Lower lobe of right lung (tissue), 2 donors: ENCODE measurements around the gene PPP3CB. TPM values are rescaled to one million over a fixed set of nuclear protein-coding genes. Genes with fewer than 3 reads are reported as not detected.

Source experiments
- ATAC-seq, 2 donors: fragments of 200-7000 bp; cut with Tn5 transposase; one replicate each; pipeline ENCODE4 v1.9.1; 2020 to 2022; ENCODE audit warnings: mild to moderate bottlenecking in 2 of 2, moderate library complexity in 2 of 2
- DNase-seq: peaks from one replicate; pipeline ENCODE4 v3.0.0-alpha.2; 2020
- H3K27ac ChIP-seq: fragments of 200-600 bp; one replicate; pipeline ENCODE4 v1.8.0; 2022
- H3K27me3 ChIP-seq: fragments of 200-600 bp; one replicate; pipeline ENCODE4 v1.8.0; 2022; ENCODE audit warnings: low read depth
- H3K36me3 ChIP-seq: fragments of 200-600 bp; one replicate; pipeline ENCODE4 v1.8.0; 2022; ENCODE audit warnings: mild to moderate bottlenecking
- H3K4me1 ChIP-seq: fragments of 200-600 bp; one replicate; pipeline ENCODE4 v1.8.0; 2022
- H3K4me3 ChIP-seq: fragments of 200-600 bp; one replicate; pipeline ENCODE4 v1.8.0; 2022; ENCODE audit warnings: mild to moderate bottlenecking
- H3K9me3 ChIP-seq: fragments of 200-600 bp; one replicate; pipeline ENCODE4 v1.8.0; 2022
- intact Hi-C: fragments of 100-400 bp; cut with DNase I; formaldehyde crosslinking; loops from one replicate; pipeline ENCODE4 v1.11.0; 2022
- total RNA-seq: library from RNA; stranded (reverse); fragmentation: NEBNext Ultra II Directional; extraction: Animal tissue kit (Norgen Biotek cat#: 25700); gene quantifications from one replicate; pipeline ENCODE4 v1.2.1, GENCODE V29; 2021
- TF ChIP-seq, protein P1 (sequence below): fragments of 200-600 bp; IDR thresholded peaks from one replicate; pipeline ENCODE4 v1.8.0; 2022; ENCODE audit warnings: antibody characterized with exemption, mild to moderate bottlenecking
- donor health status: DM: no; HTN: yes; CAD: no; lungs with severe emphysema.

Gene PPP3CB
- total RNA-seq, 1 donor from 2014 or later = 41.3 TPM

DNA sequence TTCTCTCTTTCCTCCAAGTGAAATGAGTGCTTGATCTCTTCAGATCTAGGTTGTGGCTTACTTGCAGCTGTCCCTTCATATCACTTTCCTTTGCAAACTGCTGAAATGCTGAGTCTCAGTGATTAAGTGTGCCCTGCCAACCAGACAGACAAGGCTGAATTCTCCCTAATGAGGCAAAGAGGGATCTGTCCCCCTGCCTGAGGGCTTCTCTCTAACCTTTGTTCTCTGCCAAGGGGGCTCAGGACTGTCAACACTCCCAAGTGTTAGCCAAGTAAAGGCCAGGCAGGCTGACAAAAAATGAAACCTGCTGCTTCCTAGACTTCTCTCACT lies 62.3 kb downstream of the PPP3CB start, which contains the start of gene MSS51:
TSS of gene MSS51 (minus strand) at position 24 of the 330 bp plus-strand sequence. CDS start 5,277 bp downstream, outside the sequence.
- TF ChIP-seq, protein P1, sequence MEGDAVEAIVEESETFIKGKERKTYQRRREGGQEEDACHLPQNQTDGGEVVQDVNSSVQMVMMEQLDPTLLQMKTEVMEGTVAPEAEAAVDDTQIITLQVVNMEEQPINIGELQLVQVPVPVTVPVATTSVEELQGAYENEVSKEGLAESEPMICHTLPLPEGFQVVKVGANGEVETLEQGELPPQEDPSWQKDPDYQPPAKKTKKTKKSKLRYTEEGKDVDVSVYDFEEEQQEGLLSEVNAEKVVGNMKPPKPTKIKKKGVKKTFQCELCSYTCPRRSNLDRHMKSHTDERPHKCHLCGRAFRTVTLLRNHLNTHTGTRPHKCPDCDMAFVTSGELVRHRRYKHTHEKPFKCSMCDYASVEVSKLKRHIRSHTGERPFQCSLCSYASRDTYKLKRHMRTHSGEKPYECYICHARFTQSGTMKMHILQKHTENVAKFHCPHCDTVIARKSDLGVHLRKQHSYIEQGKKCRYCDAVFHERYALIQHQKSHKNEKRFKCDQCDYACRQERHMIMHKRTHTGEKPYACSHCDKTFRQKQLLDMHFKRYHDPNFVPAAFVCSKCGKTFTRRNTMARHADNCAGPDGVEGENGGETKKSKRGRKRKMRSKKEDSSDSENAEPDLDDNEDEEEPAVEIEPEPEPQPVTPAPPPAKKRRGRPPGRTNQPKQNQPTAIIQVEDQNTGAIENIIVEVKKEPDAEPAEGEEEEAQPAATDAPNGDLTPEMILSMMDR = no peak
- ATAC-seq (no peak), DNase-seq (no peak)
- Histone ChIP-seq H3K4me1 (no peaks in the 10 kb centered on the region), H3K27me3 (no peaks in the 10 kb centered on the region), H3K4me3 (no peak within 1 kb of the TSS), H3K27ac (no peak within 1 kb of the TSS), H3K9me3 (no peaks in the 10 kb centered on the region), H3K36me3 (peaks cover 24% of the 10 kb centered on the region)
- intact Hi-C loops = no loop called here

GRCh38 chr10:73432646-73433537 lies 62.9 kb downstream of the PPP3CB start:
- no peak overlapping the region for H3K4me3 ChIP-seq
- no peaks in the 10 kb centered on the region for H3K9me3 ChIP-seq
- DNase-seq = no peak
- H3K36me3 ChIP-seq = peaks cover 22% of the 10 kb centered on the region
- TF ChIP-seq, protein P1 = no peak
- intact Hi-C loops = no loop called here
- H3K27ac ChIP-seq = no peak overlapping the region
- no peaks in the 10 kb centered on the region for H3K4me1 ChIP-seq
- ATAC-seq = no peak
- no peaks in the 10 kb centered on the region for H3K27me3 ChIP-seq

GRCh38 chr10:73426318-73426717 lies 69.5 kb downstream of the PPP3CB start:
- H3K9me3 ChIP-seq = no peaks in the 10 kb centered on the region

GRCh38 chr10:73424478-73424877 lies 71.3 kb downstream of the PPP3CB start:
- ATAC-seq = no peak
- peaks cover 71% of the 10 kb centered on the region for H3K36me3 ChIP-seq
- TF ChIP-seq, protein P1 = no peak

More at GRCh38 chr10:73426318-73426717, 69.5 kb downstream of the PPP3CB start:
- TF ChIP-seq, protein P1 = no peak
- H3K27ac ChIP-seq = no peak overlapping the region
- H3K4me1 ChIP-seq = no peaks in the 10 kb centered on the region
- intact Hi-C loops = no loop called here
- H3K27me3 ChIP-seq = no peaks in the 10 kb centered on the region
- no peak overlapping the region for H3K4me3 ChIP-seq
- DNase-seq (no peak), ATAC-seq (no peak)
- H3K36me3 ChIP-seq = peaks cover 68% of the 10 kb centered on the region

GRCh38 chr10:73423309-73423708 lies 72.5 kb downstream of the PPP3CB start:
- H3K4me3 ChIP-seq = no peak overlapping the region
- intact Hi-C loops = no loop called here
- TF ChIP-seq, protein P1 = no peak
- peaks cover 71% of the 10 kb centered on the region for H3K36me3 ChIP-seq
- no peaks in the 10 kb centered on the region for H3K9me3 ChIP-seq
- H3K27ac ChIP-seq = no peak overlapping the region
- H3K27me3 ChIP-seq = no peaks in the 10 kb centered on the region
- H3K4me1 ChIP-seq = no peaks in the 10 kb centered on the region
- DNase-seq (no peak), ATAC-seq (no peak)

More at GRCh38 chr10:73424478-73424877, 71.3 kb downstream of the PPP3CB start:
- no peak overlapping the region for H3K27ac ChIP-seq
- H3K4me3 ChIP-seq = no peak overlapping the region
- no peak for DNase-seq
- intact Hi-C loops = no loop called here
- H3K4me1 ChIP-seq = no peaks in the 10 kb centered on the region
- no peaks in the 10 kb centered on the region for H3K9me3 ChIP-seq
- H3K27me3 ChIP-seq = no peaks in the 10 kb centered on the region
